RWPE2 (cell line): ENCODE data around the gene CFAP210.
"Not testable (repeated sequence)": the region's sequence is repeated elsewhere in the genome, so short reads cannot be mapped to it uniquely, and the experiment has no call there.

Experiments
- ATAC-seq: fragments of 200-7000 bp; cut with Tn5 transposase; 3 replicates; pipeline ENCODE4 v1.9.1; 2021; ENCODE audit warnings: low read depth
- DNase-seq: peaks from one replicate; pipeline ENCODE4 v3.0.0-alpha.2; 2020; ENCODE audit warnings: low spot score
- H3K27ac ChIP-seq: fragments of 450-650 bp; 2 replicates; pipeline ENCODE4 v1.5.1; 2017; ENCODE audit warnings: mild to moderate bottlenecking; ENCODE audit not compliant: poor library complexity, severe bottlenecking
- H3K27me3 ChIP-seq: fragments of 250-450 bp; sonication (Bioruptor Pico); 2 replicates; pipeline ENCODE4 v1.5.1; 2021; ENCODE audit warnings: mild to moderate bottlenecking, moderate library complexity; ENCODE audit not compliant: insufficient read depth, poor library complexity, severe bottlenecking
- H3K36me3 ChIP-seq: fragments of 250-450 bp; sonication (Bioruptor Pico); 2 replicates; pipeline ENCODE4 v1.5.1; 2020; ENCODE audit warnings: low read depth, mild to moderate bottlenecking, moderate library complexity
- H3K4me1 ChIP-seq: fragments of 250-450 bp; sonication (Bioruptor Pico); 2 replicates; pipeline ENCODE4 v1.5.1; 2021; ENCODE audit warnings: mild to moderate bottlenecking, moderate library complexity; ENCODE audit not compliant: insufficient read depth, poor library complexity, severe bottlenecking
- H3K4me3 ChIP-seq: fragments of 250-450 bp; sonication (Bioruptor Pico); 2 replicates; pipeline ENCODE4 v1.5.1; 2021; ENCODE audit warnings: mild to moderate bottlenecking, moderate library complexity; ENCODE audit not compliant: severe bottlenecking
- H3K9me3 ChIP-seq: fragments of 250-450 bp; sonication (Bioruptor Pico); 2 replicates; pipeline ENCODE4 v1.5.1; 2021; ENCODE audit warnings: mild to moderate bottlenecking, moderate library complexity; ENCODE audit not compliant: severe bottlenecking
- TF ChIP-seq, protein P1 (sequence below): fragments of 450-650 bp; IDR thresholded peaks from one replicate; pipeline ENCODE4 v1.5.1; 2017; ENCODE audit warnings: mild to moderate bottlenecking, moderate library complexity; ENCODE audit not compliant: poor library complexity, severe bottlenecking

Gene CFAP210

DNA sequence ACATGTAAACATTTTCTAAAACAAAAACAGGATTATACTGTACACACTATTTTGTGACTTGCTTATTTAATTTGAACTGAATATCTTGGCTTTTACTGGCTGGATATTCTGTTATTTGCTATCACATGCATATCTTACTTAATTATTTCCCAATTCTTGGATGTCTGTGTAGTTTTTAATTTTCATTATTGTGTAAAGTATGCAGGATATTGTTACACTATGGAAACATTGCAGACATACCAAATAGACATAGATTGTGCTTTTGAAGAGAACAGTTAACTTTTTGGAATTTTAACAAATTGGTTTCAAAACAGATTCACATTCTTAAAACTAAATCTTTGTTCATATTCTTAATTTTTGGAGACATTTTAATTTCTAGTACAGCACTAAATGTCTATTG lies 2.2 kb upstream of the CFAP210 start:
- Histone ChIP-seq H3K36me3 (peaks cover 38% of the 10 kb centered on the region), H3K9me3 (no peaks in the 10 kb centered on the region), H3K27me3 (no peaks in the 10 kb centered on the region), H3K4me1 (no peaks in the 10 kb centered on the region), H3K27ac (no peak overlapping the region), H3K4me3 (no peak overlapping the region)
- DNase-seq (no peak), ATAC-seq (no peak)
- TF ChIP-seq, protein P1, sequence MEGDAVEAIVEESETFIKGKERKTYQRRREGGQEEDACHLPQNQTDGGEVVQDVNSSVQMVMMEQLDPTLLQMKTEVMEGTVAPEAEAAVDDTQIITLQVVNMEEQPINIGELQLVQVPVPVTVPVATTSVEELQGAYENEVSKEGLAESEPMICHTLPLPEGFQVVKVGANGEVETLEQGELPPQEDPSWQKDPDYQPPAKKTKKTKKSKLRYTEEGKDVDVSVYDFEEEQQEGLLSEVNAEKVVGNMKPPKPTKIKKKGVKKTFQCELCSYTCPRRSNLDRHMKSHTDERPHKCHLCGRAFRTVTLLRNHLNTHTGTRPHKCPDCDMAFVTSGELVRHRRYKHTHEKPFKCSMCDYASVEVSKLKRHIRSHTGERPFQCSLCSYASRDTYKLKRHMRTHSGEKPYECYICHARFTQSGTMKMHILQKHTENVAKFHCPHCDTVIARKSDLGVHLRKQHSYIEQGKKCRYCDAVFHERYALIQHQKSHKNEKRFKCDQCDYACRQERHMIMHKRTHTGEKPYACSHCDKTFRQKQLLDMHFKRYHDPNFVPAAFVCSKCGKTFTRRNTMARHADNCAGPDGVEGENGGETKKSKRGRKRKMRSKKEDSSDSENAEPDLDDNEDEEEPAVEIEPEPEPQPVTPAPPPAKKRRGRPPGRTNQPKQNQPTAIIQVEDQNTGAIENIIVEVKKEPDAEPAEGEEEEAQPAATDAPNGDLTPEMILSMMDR = no peak

DNA sequence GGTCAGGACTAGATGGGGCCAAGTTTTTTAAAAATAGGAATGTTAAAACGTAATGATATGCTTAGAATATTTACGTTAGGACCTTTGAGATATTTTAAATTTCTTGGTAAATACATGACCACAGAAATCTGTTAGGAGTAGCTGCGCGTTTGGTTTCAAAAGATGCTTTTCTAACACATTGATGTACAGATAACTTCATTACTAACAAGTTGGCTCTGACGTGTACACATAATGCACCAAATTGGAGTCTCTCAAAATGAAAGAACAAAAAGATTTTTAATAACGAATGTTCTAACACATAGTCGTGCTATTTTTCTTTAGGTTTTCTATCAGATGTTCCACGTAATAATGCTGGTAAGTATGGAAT lies 672 bp upstream of the CFAP210 start:
- Histone ChIP-seq H3K36me3 (peaks cover 30% of the 10 kb centered on the region), H3K4me1 (no peaks in the 10 kb centered on the region), H3K27me3 (no peaks in the 10 kb centered on the region), H3K27ac (peak overlapping the region; percentile 20), H3K4me3 (peak overlapping the region; percentile 73), H3K9me3 (no peaks in the 10 kb centered on the region)
- TF ChIP-seq, protein P1 = no peak
- ATAC-seq = no peak
- DNase-seq = no peak

DNA sequence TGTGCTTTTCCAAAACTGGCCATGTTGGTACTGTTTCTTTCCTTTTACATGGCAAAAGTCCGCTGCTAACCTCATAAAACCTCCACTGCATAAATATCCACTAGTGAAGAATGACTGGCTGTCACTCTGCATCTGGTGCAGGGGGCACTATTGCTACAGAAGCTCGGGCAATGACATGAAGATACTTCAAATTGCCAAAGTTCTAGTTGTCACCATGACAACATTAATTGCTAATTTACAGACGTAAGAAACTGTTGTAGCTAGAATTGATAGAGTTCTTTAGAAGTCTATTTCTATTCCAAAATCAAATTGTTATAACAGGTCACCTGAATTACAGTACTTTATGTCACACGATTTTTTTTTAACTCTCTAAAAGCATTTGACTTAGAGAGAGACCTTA lies 845 bp downstream of the CFAP210 start:
- Histone ChIP-seq H3K9me3 (no peaks in the 10 kb centered on the region), H3K4me1 (no peaks in the 10 kb centered on the region), H3K27me3 (no peaks in the 10 kb centered on the region), H3K27ac (no peak overlapping the region), H3K36me3 (peaks cover 19% of the 10 kb centered on the region), H3K4me3 (no peak overlapping the region)
- no peak for ATAC-seq
- TF ChIP-seq, protein P1 = peak; percentile 21
- no peak for DNase-seq

DNA sequence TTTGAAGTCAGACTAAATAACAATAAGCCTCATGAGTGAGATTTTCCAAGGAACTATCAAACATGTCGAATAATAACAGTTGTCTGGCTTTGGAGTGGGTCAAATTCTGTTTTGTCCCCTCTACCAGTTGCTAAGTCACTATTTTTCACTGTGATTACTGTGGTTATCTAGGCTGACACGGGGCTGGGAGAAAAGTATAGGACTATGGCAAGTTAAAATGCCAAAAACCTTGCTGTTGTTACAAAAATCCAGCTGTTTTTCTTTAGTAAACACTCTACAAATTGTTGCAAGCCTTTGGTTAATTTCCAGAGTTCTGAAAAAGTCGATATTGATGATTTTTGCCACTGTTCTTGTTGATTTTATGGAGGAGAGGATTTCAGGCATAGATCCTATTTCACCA lies 1.5 kb downstream of the CFAP210 start:
- Histone ChIP-seq H3K4me3 (no peak overlapping the region), H3K27ac (no peak overlapping the region), H3K27me3 (no peaks in the 10 kb centered on the region), H3K9me3 (no peaks in the 10 kb centered on the region), H3K36me3 (peaks cover 13% of the 10 kb centered on the region), H3K4me1 (no peaks in the 10 kb centered on the region)
- DNase-seq (no peak), ATAC-seq (no peak)
- TF ChIP-seq, protein P1 = no peak

DNA sequence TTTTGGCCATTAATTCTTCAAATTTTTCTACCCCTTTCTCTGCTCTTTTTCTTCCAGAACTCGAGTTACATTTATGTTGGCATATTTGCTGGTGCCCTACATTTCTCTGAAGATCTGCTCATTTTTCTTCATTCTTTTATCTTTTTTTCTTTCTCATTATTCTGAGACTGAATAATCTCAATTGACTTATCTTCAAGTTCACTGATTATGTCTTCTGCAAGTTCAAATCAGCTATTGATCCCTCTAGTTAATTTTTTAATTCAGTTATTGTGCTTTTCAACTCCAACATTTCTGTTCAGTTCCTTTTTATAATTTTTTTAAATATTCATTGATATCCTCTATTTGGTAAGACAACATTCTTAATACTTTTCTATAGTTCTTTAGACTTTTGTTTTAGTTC lies 3.2 kb downstream of the CFAP210 start:
- no peak for DNase-seq
- H3K4me3 ChIP-seq = no peak overlapping the region
- TF ChIP-seq, protein P1 = no peak
- H3K36me3 ChIP-seq = no peaks in the 10 kb centered on the region
- H3K4me1 ChIP-seq = no peaks in the 10 kb centered on the region
- no peak for ATAC-seq
- no peak overlapping the region for H3K27ac ChIP-seq
- H3K27me3 ChIP-seq = no peaks in the 10 kb centered on the region
- H3K9me3 ChIP-seq = no peaks in the 10 kb centered on the region

DNA sequence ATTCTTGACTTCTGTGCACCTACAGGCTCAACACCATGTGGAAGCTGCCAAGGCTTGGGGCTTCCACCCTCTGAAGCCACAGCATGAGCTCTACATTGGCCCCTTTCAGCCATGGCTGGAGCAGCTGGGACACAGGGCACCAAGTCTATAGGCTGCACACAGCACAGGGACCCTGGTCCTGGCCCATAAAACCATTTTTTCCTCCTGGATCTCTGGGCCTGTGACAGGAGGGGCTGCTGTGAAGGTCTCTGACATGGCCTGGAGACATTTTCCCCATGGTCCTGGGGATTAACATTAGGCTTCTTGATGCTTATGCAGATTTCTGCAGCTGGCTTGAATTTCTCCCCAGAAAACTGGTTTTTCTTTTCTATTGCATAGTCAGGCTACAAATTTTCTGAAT lies 6.3 kb downstream of the CFAP210 start:
- H3K27me3 ChIP-seq, H3K4me3 ChIP-seq, H3K27ac ChIP-seq, H3K36me3 ChIP-seq, H3K4me1 ChIP-seq, DNase-seq, H3K9me3 ChIP-seq, ATAC-seq: not testable (repeated sequence)

DNA sequence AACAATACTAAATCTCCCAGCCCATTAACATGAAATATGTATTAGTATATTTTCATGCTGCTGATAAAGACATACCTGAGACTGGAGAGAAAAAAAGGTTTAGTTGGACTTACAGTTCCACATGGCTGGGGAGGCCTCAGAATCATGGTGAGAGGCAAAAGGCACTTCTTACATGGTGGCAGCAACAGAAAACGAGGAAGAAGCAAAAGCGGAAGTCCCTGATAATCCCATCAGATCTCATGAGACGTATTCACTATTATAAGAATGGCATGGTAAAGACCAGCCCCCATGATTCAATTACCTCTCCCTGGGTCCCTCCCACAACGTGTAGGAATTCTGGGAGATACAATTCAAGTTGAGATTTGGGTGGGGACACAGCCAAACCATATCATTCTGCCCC lies 7.4 kb downstream of the CFAP210 start:
- H3K4me1 ChIP-seq, H3K27me3 ChIP-seq, H3K36me3 ChIP-seq, DNase-seq, H3K27ac ChIP-seq, ATAC-seq, H3K4me3 ChIP-seq, H3K9me3 ChIP-seq: not testable (repeated sequence)

DNA sequence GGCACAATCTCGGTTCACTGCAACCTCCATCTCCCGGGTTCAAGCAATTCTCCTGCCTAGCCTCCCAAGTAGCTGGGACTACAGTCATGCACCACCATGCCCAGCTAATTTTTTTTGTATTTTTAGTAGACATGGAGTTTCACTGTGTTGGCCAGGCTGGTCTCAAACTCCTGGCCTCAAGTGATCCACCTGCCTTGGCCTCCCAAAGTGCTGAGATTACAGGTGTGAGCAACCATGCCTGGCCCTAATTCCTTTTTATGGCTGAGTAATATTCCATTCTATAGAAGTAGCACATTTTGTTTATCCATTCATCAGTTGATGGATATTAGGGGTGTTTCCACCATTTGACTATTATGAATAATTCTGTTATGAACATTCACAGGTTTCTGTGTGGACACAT lies 9.5 kb downstream of the CFAP210 start:
- not testable (repeated sequence) for H3K4me1 ChIP-seq, H3K27me3 ChIP-seq, H3K4me3 ChIP-seq, H3K9me3 ChIP-seq, DNase-seq, H3K36me3 ChIP-seq, ATAC-seq, H3K27ac ChIP-seq
